Gastrocnemius medialis (tissue), 4 donors: Measurements from ENCODE around the gene ILK.

Source experiments
- CTCF ChIP-seq, 5 experiments: fragments of 450-650 bp in 3 of 5; fragments of 200-600 bp in 2 of 5; sonication (generic) in 2 of 5; IDR thresholded peaks in 4 of 5; conservative IDR thresholded peaks in 1 of 5; 1 replicate in 4 of 5; 2 replicates in 1 of 5; pipeline ENCODE4 v1.5.1; 2016 to 2019; ENCODE audit warnings: antibody characterized with exemption in 5 of 5, mild to moderate bottlenecking in 3 of 5, moderate library complexity in 3 of 5
- POLR2A ChIP-seq, 2 donors: fragments of 450-650 bp; IDR thresholded peaks; one replicate each; pipeline ENCODE4 v1.6.1; 2017; ENCODE audit warnings: antibody characterized with exemption in 2 of 2, mild to moderate bottlenecking in 2 of 2, moderate library complexity in 2 of 2

- no peak for TF ChIP-seq CTCF (IDR thresholded peaks at IDR 0.05 in 4 of 5, conservative IDR thresholded peaks at IDR 0.05 in 1 of 5)
- no peak for TF ChIP-seq POLR2A (IDR thresholded peaks at IDR 0.05)
Observed at GRCh38 chr11:6557761-6558674, 45.6 kb upstream of the ILK start.
